ENCODE data around the gene CBX4. TPM values are rescaled to one million over a fixed set of nuclear protein-coding genes. Genes with fewer than 3 reads are reported as not detected.

The CBX4 gene
- total RNA-seq, 1 donor from 2014 or later = 23.7 TPM

GRCh38 chr17:79797492-79798298, 41.5 kb downstream of the CBX4 start:
- intact Hi-C loops (cut with DNase I) = loop anchor here (2.0 to 10.0 kb wide), 2 partner anchors 41 to 117 kb away; partner anchors contain the start of gene CBX4
- no peak for DNase-seq (ENCODE audit: missing footprints)
- ATAC-seq = no peak

GRCh38 chr17:79796763-79797491, 42.3 kb downstream of the CBX4 start, which contains the start of gene CBX8:
Gene CBX8 (minus strand): TSS chr17:79797077. CDS start chr17:79796998, 79 bp downstream.
- DNase-seq (ENCODE audit: missing footprints) = peak; percentile 100
- intact Hi-C loops (cut with DNase I) = loop anchor here (2.0 to 10.0 kb wide), 2 partner anchors 42 to 118 kb away; partner anchors contain the start of gene CBX4
- ATAC-seq = peak; percentile 98

GRCh38 chr17:79796444-79796762, 42.8 kb downstream of the CBX4 start:
- intact Hi-C loops (cut with DNase I) = loop anchor here (2.0 to 10.0 kb wide), 2 partner anchors 42 to 118 kb away; partner anchors contain the start of gene CBX4
- DNase-seq (ENCODE audit: missing footprints) = no peak
- ATAC-seq = no peak

- intact Hi-C loops (cut with DNase I) = loop anchor here (2.0 to 10.0 kb wide), 2 partner anchors 43 to 119 kb away; partner anchors contain the start of gene CBX4
- ATAC-seq = no peak
- DNase-seq (ENCODE audit: missing footprints) = no peak
Observed at GRCh38 chr17:79795795-79796443, 43.3 kb downstream of the CBX4 start.

- intact Hi-C loops (cut with DNase I) = loop anchor here (5.0 to 10.0 kb wide), 2 partner anchors 120 to 197 kb away; no protein-coding TSS in a partner anchor
- no peak for DNase-seq (ENCODE audit: missing footprints)
- ATAC-seq = no peak
Observed at GRCh38 chr17:79794659-79795511, 44.4 kb downstream of the CBX4 start.

- intact Hi-C loops (cut with DNase I) = loop anchor here (5.0 to 10.0 kb wide), 2 partner anchors 121 to 198 kb away; no protein-coding TSS in a partner anchor
- no peak for DNase-seq (ENCODE audit: missing footprints)
- no peak for ATAC-seq
Observed at GRCh38 chr17:79793924-79794304, 45.3 kb downstream of the CBX4 start.

GRCh38 chr17:79792984-79793923, 46.0 kb downstream of the CBX4 start:
- intact Hi-C loops (cut with DNase I) = loop anchor here (5.0 to 10.0 kb wide), 2 partner anchors 122 to 199 kb away; no protein-coding TSS in a partner anchor
- no peak for DNase-seq (ENCODE audit: missing footprints)

GRCh38 chr17:79792341-79792871, 46.8 kb downstream of the CBX4 start:
- DNase-seq (ENCODE audit: missing footprints) = no peak
- no peak for ATAC-seq
- intact Hi-C loops (cut with DNase I) = loop anchor here (5.0 to 10.0 kb wide), 2 partner anchors 122 to 200 kb away; no protein-coding TSS in a partner anchor

More at GRCh38 chr17:79792984-79793923, 46.0 kb downstream of the CBX4 start:
- ATAC-seq = no peak

- intact Hi-C loops (cut with DNase I) = loop anchor here (5.0 to 10.0 kb wide), 2 partner anchors 123 to 201 kb away; no protein-coding TSS in a partner anchor
- no peak for DNase-seq (ENCODE audit: missing footprints)
- no peak for ATAC-seq
Observed at GRCh38 chr17:79791735-79792161, 47.5 kb downstream of the CBX4 start.

- intact Hi-C loops (cut with DNase I) = loop anchor here (5.0 to 10.0 kb wide), 2 partner anchors 124 to 201 kb away; no protein-coding TSS in a partner anchor
- DNase-seq (ENCODE audit: missing footprints) = no peak
Observed at GRCh38 chr17:79790805-79791734, 48.2 kb downstream of the CBX4 start.

GRCh38 chr17:79789943-79790804, 49.1 kb downstream of the CBX4 start:
- DNase-seq (ENCODE audit: missing footprints) (no peak), ATAC-seq (peak; percentile 53)
- intact Hi-C loops (cut with DNase I) = loop anchor here (5.0 to 10.0 kb wide), 2 partner anchors 125 to 202 kb away; no protein-coding TSS in a partner anchor

More at GRCh38 chr17:79790805-79791734, 48.2 kb downstream of the CBX4 start:
- ATAC-seq = no peak

- DNase-seq (ENCODE audit: missing footprints) (no peak), ATAC-seq (peak; percentile 5)
- intact Hi-C loops (cut with DNase I) = no loop called here
Observed at GRCh38 chr17:79788989-79789942, 50.0 kb downstream of the CBX4 start.

GRCh38 chr17:79788455-79788854, 50.8 kb downstream of the CBX4 start:
- intact Hi-C loops (cut with DNase I) = no loop called here
- DNase-seq (ENCODE audit: missing footprints) (no peak), ATAC-seq (no peak)
